Thoracic aorta (tissue), 2 donors: ENCODE results near the gene KIT. TPM values are rescaled to one million over a fixed set of nuclear protein-coding genes. Genes with fewer than 3 reads are reported as not detected.

Experiments
- ATAC-seq: fragments of 150-250 bp; one replicate; pipeline ENCODE4 v1.8.0; 2017; ENCODE audit warnings: low read depth; ENCODE audit not compliant: insufficient number of reproducible peaks, low FRiP score
- DNase-seq: peaks from one replicate; pipeline ENCODE4 v3.0.0-alpha.2; 2020; ENCODE audit warnings: low spot score
- H3K27ac ChIP-seq, 2 donors: fragments of 200-600 bp; sonication (generic); 1 replicate in 1 of 2; 2 replicates in 1 of 2; pipeline ENCODE4 v1.5.1; 2016; ENCODE audit warnings: mild to moderate bottlenecking in 2 of 2, moderate library complexity in 2 of 2
- H3K27me3 ChIP-seq: fragments of 200-600 bp; sonication (generic); replicated peaks from 2 replicates; pipeline ENCODE4 v1.6.0; 2016; ENCODE audit warnings: mild to moderate bottlenecking; ENCODE audit not compliant: insufficient read depth
- H3K36me3 ChIP-seq: fragments of 200-600 bp; sonication (generic); one replicate; pipeline ENCODE4 v1.5.1; 2016
- H3K4me1 ChIP-seq, 2 donors: fragments of 200-600 bp; sonication (generic); 1 replicate in 1 of 2; 2 replicates in 1 of 2; pipeline versions ENCODE4 v1.5.1 to v1.6.0; 2016; ENCODE audit warnings: low read depth in 2 of 2, mild to moderate bottlenecking in 1 of 2; ENCODE audit not compliant: control insufficient read depth in 1 of 2
- H3K4me3 ChIP-seq: fragments of 200-600 bp; sonication (generic); 2 replicates; pipeline ENCODE4 v1.5.1; 2016; ENCODE audit warnings: mild to moderate bottlenecking
- H3K9me3 ChIP-seq: fragments of 200-600 bp; sonication (generic); 2 replicates; pipeline ENCODE4 v1.5.1; 2016
- CTCF ChIP-seq: fragments of 200-600 bp; sonication (generic); IDR thresholded peaks from one replicate; pipeline ENCODE4 v1.5.1; 2019; ENCODE audit warnings: antibody characterized with exemption
- total RNA-seq, 2 donors: library from RNA; depleted of rRNA; stranded (reverse); fragments of >200 nt; gene quantifications; one replicate each; pipeline versions ENCODE4 v1.1.0 to v1.2.3, GENCODE V29; 2016

KIT gene
- total RNA-seq, 2 donors from 2014 or later: 17.6 to 33.8 TPM

GRCh38 chr4:54683616-54684346, 26.0 kb downstream of the KIT start:
- ATAC-seq: no peak

GRCh38 chr4:54685810-54686209, 28.1 kb downstream of the KIT start:
- Histone ChIP-seq H3K4me1 (no peaks in the 10 kb centered on the region), H3K27me3 (no peaks in the 10 kb centered on the region), H3K36me3 (no peaks in the 10 kb centered on the region), H3K4me3 (no peak overlapping the region), H3K27ac (no peak overlapping the region), H3K9me3 (no peaks in the 10 kb centered on the region)
- no peak for TF ChIP-seq CTCF
- no peak for DNase-seq
- ATAC-seq: no peak

More at GRCh38 chr4:54683616-54684346, 26.0 kb downstream of the KIT start:
- H3K36me3 ChIP-seq: no peaks in the 10 kb centered on the region
- DNase-seq: no peak
- no peaks in the 10 kb centered on the region for H3K4me1 ChIP-seq
- no peak overlapping the region for H3K27ac ChIP-seq
- no peaks in the 10 kb centered on the region for H3K27me3 ChIP-seq
- TF ChIP-seq CTCF: no peak
- H3K4me3 ChIP-seq: no peak overlapping the region
- no peaks in the 10 kb centered on the region for H3K9me3 ChIP-seq

GRCh38 chr4:54687887-54688841, 30.4 kb downstream of the KIT start:
- Histone ChIP-seq H3K9me3 (no peaks in the 10 kb centered on the region), H3K36me3 (no peaks in the 10 kb centered on the region), H3K27me3 (no peaks in the 10 kb centered on the region), H3K4me3 (no peak overlapping the region), H3K4me1 (no peaks in the 10 kb centered on the region), H3K27ac (no peak overlapping the region)
- no peak for DNase-seq
- TF ChIP-seq CTCF: no peak
- no peak for ATAC-seq

- H3K27ac ChIP-seq: no peak overlapping the region
- no peaks in the 10 kb centered on the region for H3K36me3 ChIP-seq
- no peak for TF ChIP-seq CTCF
- H3K4me3 ChIP-seq: no peak overlapping the region
- no peaks in the 10 kb centered on the region for H3K4me1 ChIP-seq
- no peaks in the 10 kb centered on the region for H3K27me3 ChIP-seq
- DNase-seq (no peak), ATAC-seq (no peak)
- no peaks in the 10 kb centered on the region for H3K9me3 ChIP-seq
Measured at GRCh38 chr4:54695337-54695736, 37.6 kb downstream of the KIT start.

GRCh38 chr4:54695788-54696187, 38.0 kb downstream of the KIT start:
- no peak overlapping the region for H3K27ac ChIP-seq
- no peak for DNase-seq
- H3K4me3 ChIP-seq: no peak overlapping the region
- no peaks in the 10 kb centered on the region for H3K4me1 ChIP-seq
- TF ChIP-seq CTCF: no peak
- H3K27me3 ChIP-seq: no peaks in the 10 kb centered on the region
- no peaks in the 10 kb centered on the region for H3K36me3 ChIP-seq
- ATAC-seq: no peak
- no peaks in the 10 kb centered on the region for H3K9me3 ChIP-seq
